Tibial artery (tissue), 4 donors: ENCODE results near the gene RIOX2.

Experiments used
- DNase-seq, 2 donors: peaks; one replicate each; pipeline ENCODE4 v3.0.0-alpha.2; 2019
- H3K27ac ChIP-seq, 2 donors: fragments of 200-600 bp; sonication (generic) in 1 of 2; 1 replicate in 1 of 2; 2 replicates in 1 of 2; pipeline ENCODE4 v1.5.1; 2018 to 2019; ENCODE audit warnings: mild to moderate bottlenecking in 1 of 2
- H3K27me3 ChIP-seq, 2 donors: fragments of 200-600 bp; sonication (generic) in 1 of 2; one replicate each; pipeline versions ENCODE4 v1.5.1 to v1.6.0; 2016 to 2019
- H3K36me3 ChIP-seq, 3 donors: fragments of 200-600 bp; sonication (generic) in 2 of 3; one replicate each; pipeline ENCODE4 v1.5.1; 2016 to 2019; ENCODE audit warnings: mild to moderate bottlenecking in 2 of 3
- H3K4me1 ChIP-seq, 4 donors: fragments of 200-600 bp; sonication (generic) in 2 of 4; 1 replicate in 3 of 4; 2 replicates in 1 of 4; pipeline ENCODE4 v1.5.1; 2016 to 2019
- H3K4me3 ChIP-seq, 2 donors: fragments of 200-600 bp; sonication (generic) in 1 of 2; 1 replicate in 1 of 2; 2 replicates in 1 of 2; pipeline ENCODE4 v1.5.1; 2018 to 2019; ENCODE audit warnings: mild to moderate bottlenecking in 2 of 2
- H3K9me3 ChIP-seq, 3 donors: fragments of 200-600 bp; sonication (generic) in 1 of 3; one replicate each; pipeline ENCODE4 v1.5.1; 2016 to 2019
- CTCF ChIP-seq, 2 experiments: fragments of 200-600 bp in 1 of 2; fragments of 450-650 bp in 1 of 2; IDR thresholded peaks; one replicate each; pipeline ENCODE4 v1.5.1; 2017 to 2019; ENCODE audit warnings: antibody characterized with exemption in 2 of 2, mild to moderate bottlenecking in 1 of 2, moderate library complexity in 1 of 2
- intact Hi-C: fragments of 100-400 bp; cut with DNase I; formaldehyde crosslinking; loops from one replicate; pipeline ENCODE4 v1.15.0; 2023; ENCODE audit warnings: low total_unique reads

Gene RIOX2

GRCh38 chr3:97959872-97960271, 12.4 kb downstream of the RIOX2 start:
- Histone ChIP-seq H3K9me3 (no peaks in the 10 kb centered on the region), H3K4me1 (peaks cover 0 to 7% (median 0%) of the 10 kb centered on the region in 4 donors), H3K27ac (no peak overlapping the region), H3K27me3 (no peaks in the 10 kb centered on the region), H3K36me3 (peaks cover 7 to 32% (median 23%) of the 10 kb centered on the region in 3 donors), H3K4me3 (no peak overlapping the region)
- TF ChIP-seq CTCF (IDR thresholded peaks at IDR 0.05), result no peak
- DNase-seq, result no peak
- intact Hi-C loops, result no loop called here

GRCh38 chr3:97958796-97959195, 13.4 kb downstream of the RIOX2 start:
- TF ChIP-seq CTCF (IDR thresholded peaks at IDR 0.05), result no peak
- H3K27ac ChIP-seq, result no peak overlapping the region
- intact Hi-C loops, result no loop called here
- no peak for DNase-seq
- H3K27me3 ChIP-seq, result no peaks in the 10 kb centered on the region
- peaks cover 0 to 7% (median 0%) of the 10 kb centered on the region in 4 donors for H3K4me1 ChIP-seq
- peaks cover 7 to 43% (median 31%) of the 10 kb centered on the region in 3 donors for H3K36me3 ChIP-seq
- H3K9me3 ChIP-seq, result no peaks in the 10 kb centered on the region
- no peak overlapping the region for H3K4me3 ChIP-seq

GRCh38 chr3:97958396-97958795, 13.8 kb downstream of the RIOX2 start:
- no peak for TF ChIP-seq CTCF (IDR thresholded peaks at IDR 0.05)
- Histone ChIP-seq H3K4me1 (peaks cover 0 to 7% (median 0%) of the 10 kb centered on the region in 4 donors), H3K9me3 (no peaks in the 10 kb centered on the region), H3K27me3 (no peaks in the 10 kb centered on the region), H3K27ac (no peak overlapping the region), H3K36me3 (peaks cover 7 to 47% (median 33%) of the 10 kb centered on the region in 3 donors), H3K4me3 (no peak overlapping the region)
- DNase-seq, result no peak
- intact Hi-C loops, result no loop called here

- no peak for TF ChIP-seq CTCF (IDR thresholded peaks at IDR 0.05)
- no peak for DNase-seq
- Histone ChIP-seq H3K9me3 (no peaks in the 10 kb centered on the region), H3K27me3 (no peaks in the 10 kb centered on the region), H3K27ac (no peak overlapping the region), H3K4me1 (peaks cover 0 to 7% (median 0%) of the 10 kb centered on the region in 4 donors), H3K4me3 (no peak overlapping the region), H3K36me3 (peaks cover 13 to 53% (median 35%) of the 10 kb centered on the region in 3 donors)
- intact Hi-C loops, result no loop called here
Measured at GRCh38 chr3:97957617-97958311, 14.5 kb downstream of the RIOX2 start.

- no peak overlapping the region for H3K4me3 ChIP-seq
- TF ChIP-seq CTCF (IDR thresholded peaks at IDR 0.05), result no peak
- H3K9me3 ChIP-seq, result no peaks in the 10 kb centered on the region
- intact Hi-C loops, result no loop called here
- H3K36me3 ChIP-seq, result peaks cover 17 to 64% (median 35%) of the 10 kb centered on the region in 3 donors
- DNase-seq, result no peak
- no peaks in the 10 kb centered on the region for H3K4me1 ChIP-seq
- H3K27ac ChIP-seq, result no peak overlapping the region
- H3K27me3 ChIP-seq, result no peaks in the 10 kb centered on the region
Measured at GRCh38 chr3:97956051-97956450, 16.2 kb downstream of the RIOX2 start.
